HUES6 (cell line): ENCODE data around the gene COPS9.

Source experiments
- H3K27ac ChIP-seq: 2 replicates; pipeline ENCODE4 v1.7.0; 2013; ENCODE audit warnings: low read depth, mild to moderate bottlenecking, low read length, inconsistent platforms
- H3K27me3 ChIP-seq: 2 replicates; pipeline ENCODE4 v1.6.1; 2013; ENCODE audit warnings: low read length; ENCODE audit not compliant: control insufficient read depth, insufficient read depth
- H3K36me3 ChIP-seq: 2 replicates; pipeline ENCODE4 v1.6.1; 2013; ENCODE audit warnings: low read length; ENCODE audit not compliant: control insufficient read depth, insufficient read depth
- H3K4me1 ChIP-seq: 2 replicates; pipeline ENCODE4 v1.6.1; 2013; ENCODE audit warnings: low read length; ENCODE audit not compliant: control insufficient read depth, insufficient read depth
- H3K4me3 ChIP-seq: 2 replicates; pipeline ENCODE4 v1.5.1; 2013; ENCODE audit warnings: low read depth, low read length
- H3K9ac ChIP-seq: one replicate; pipeline ENCODE4 v1.6.1; 2013; ENCODE audit warnings: mild to moderate bottlenecking, low read length
- H3K9me3 ChIP-seq: 2 replicates; pipeline ENCODE4 v1.6.1; 2013; ENCODE audit warnings: low read depth, low read length; ENCODE audit not compliant: control insufficient read depth, insufficient read depth

Gene COPS9

GRCh38 chr2:240132651-240132980 is 3.5 kb downstream of the COPS9 start:
- Histone ChIP-seq H3K9ac (no peak overlapping the region), H3K4me1 (peaks cover 8% of the 10 kb centered on the region), H3K36me3 (peaks cover 63% of the 10 kb centered on the region), H3K27ac (no peak overlapping the region), H3K4me3 (no peak overlapping the region), H3K9me3 (no peaks in the 10 kb centered on the region), H3K27me3 (peaks cover 10% of the 10 kb centered on the region; the same call in 1 of the 2 replicates)

GRCh38 chr2:240131941-240132650 is 4.0 kb downstream of the COPS9 start:
- Histone ChIP-seq H3K9ac (no peak overlapping the region), H3K4me1 (peaks cover 8% of the 10 kb centered on the region), H3K27me3 (peaks cover 5% of the 10 kb centered on the region; the same call in 1 of the 2 replicates), H3K9me3 (no peaks in the 10 kb centered on the region), H3K36me3 (peaks cover 68% of the 10 kb centered on the region), H3K4me3 (no peak overlapping the region), H3K27ac (no peak overlapping the region)

GRCh38 chr2:240131296-240131695 is 4.8 kb downstream of the COPS9 start:
- Histone ChIP-seq H3K4me3 (no peak overlapping the region), H3K9me3 (no peaks in the 10 kb centered on the region), H3K36me3 (peaks cover 76% of the 10 kb centered on the region), H3K4me1 (peaks cover 8% of the 10 kb centered on the region), H3K9ac (no peak overlapping the region), H3K27me3 (no peaks in the 10 kb centered on the region), H3K27ac (no peak overlapping the region)

- Histone ChIP-seq H3K4me3 (no peak overlapping the region), H3K36me3 (peaks cover 83% of the 10 kb centered on the region), H3K27me3 (no peaks in the 10 kb centered on the region), H3K9me3 (no peaks in the 10 kb centered on the region), H3K4me1 (peaks cover 8% of the 10 kb centered on the region), H3K9ac (no peak overlapping the region), H3K27ac (no peak overlapping the region)
Measured at GRCh38 chr2:240130393-240131195, 5.5 kb downstream of the COPS9 start.

- no peak overlapping the region for H3K4me3 ChIP-seq
- H3K27me3 ChIP-seq = no peaks in the 10 kb centered on the region
- H3K27ac ChIP-seq = no peak overlapping the region
- peaks cover 4% of the 10 kb centered on the region for H3K4me1 ChIP-seq
- H3K9me3 ChIP-seq = no peaks in the 10 kb centered on the region
- peaks cover 83% of the 10 kb centered on the region for H3K36me3 ChIP-seq
- H3K9ac ChIP-seq = no peak overlapping the region
Measured at GRCh38 chr2:240129731-240130392, 6.2 kb downstream of the COPS9 start.

- no peak overlapping the region for H3K4me3 ChIP-seq
- H3K9me3 ChIP-seq = no peaks in the 10 kb centered on the region
- no peaks in the 10 kb centered on the region for H3K27me3 ChIP-seq
- no peak overlapping the region for H3K27ac ChIP-seq
- no peaks in the 10 kb centered on the region for H3K4me1 ChIP-seq
- no peak overlapping the region for H3K9ac ChIP-seq
- H3K36me3 ChIP-seq = peaks cover 83% of the 10 kb centered on the region
Measured at GRCh38 chr2:240129311-240129710, 6.8 kb downstream of the COPS9 start.

GRCh38 chr2:240128608-240129145 is 7.4 kb downstream of the COPS9 start:
- H3K36me3 ChIP-seq = peaks cover 81% of the 10 kb centered on the region
- H3K9me3 ChIP-seq = no peaks in the 10 kb centered on the region
- H3K4me1 ChIP-seq = no peaks in the 10 kb centered on the region
- H3K9ac ChIP-seq = no peak overlapping the region
- H3K27ac ChIP-seq = no peak overlapping the region
- no peaks in the 10 kb centered on the region for H3K27me3 ChIP-seq
- H3K4me3 ChIP-seq = no peak overlapping the region

GRCh38 chr2:240127911-240128607 is 8.0 kb downstream of the COPS9 start:
- Histone ChIP-seq H3K27me3 (no peaks in the 10 kb centered on the region), H3K9ac (no peak overlapping the region), H3K4me3 (no peak overlapping the region), H3K4me1 (no peaks in the 10 kb centered on the region), H3K36me3 (peaks cover 74% of the 10 kb centered on the region), H3K9me3 (no peaks in the 10 kb centered on the region), H3K27ac (no peak overlapping the region)

- Histone ChIP-seq H3K9me3 (no peaks in the 10 kb centered on the region), H3K36me3 (peaks cover 67% of the 10 kb centered on the region), H3K27ac (no peak overlapping the region), H3K4me3 (no peak overlapping the region), H3K9ac (no peak overlapping the region), H3K27me3 (no peaks in the 10 kb centered on the region), H3K4me1 (no peaks in the 10 kb centered on the region)
Measured at GRCh38 chr2:240127191-240127750, 8.8 kb downstream of the COPS9 start.

- Histone ChIP-seq H3K4me1 (no peaks in the 10 kb centered on the region), H3K27me3 (no peaks in the 10 kb centered on the region), H3K4me3 (no peak overlapping the region), H3K36me3 (peaks cover 61% of the 10 kb centered on the region), H3K9me3 (no peaks in the 10 kb centered on the region), H3K9ac (no peak overlapping the region), H3K27ac (no peak overlapping the region)
Measured at GRCh38 chr2:240126731-240127130, 9.4 kb downstream of the COPS9 start.
